Psoas muscle (tissue), 8 donors: ENCODE results near the gene PGA5. TPM values are rescaled to one million over a fixed set of nuclear protein-coding genes. Genes with fewer than 3 reads are reported as not detected.
A peak's percentile ranks its signal among the peaks of the same experiment; 100 is the strongest.
"Not testable (repeated sequence)": the region's sequence is repeated elsewhere in the genome, so short reads cannot be mapped to it uniquely, and the experiment has no call there.

Experiments
- ATAC-seq, 4 donors: fragments of 200-7000 bp; cut with Tn5 transposase; one replicate each; pipeline ENCODE4 v1.9.1; 2020; ENCODE audit warnings: moderate library complexity in 3 of 4, mild to moderate bottlenecking in 2 of 4
- DNase-seq, 2 donors: peaks; one replicate each; pipeline ENCODE4 v3.0.0-alpha.2; 2020
- H3K27ac ChIP-seq: fragments of 200-600 bp; one replicate; pipeline ENCODE4 v1.8.0; 2022
- H3K27me3 ChIP-seq, 3 donors: fragments of 200-600 bp in 1 of 3; one replicate each; pipeline versions ENCODE4 v1.6.1 to v1.8.0; 2013 to 2022; ENCODE audit warnings: low read length in 2 of 3, mild to moderate bottlenecking in 2 of 3, moderate library complexity in 1 of 3; ENCODE audit not compliant: insufficient read depth in 3 of 3
- H3K36me3 ChIP-seq, 2 donors: fragments of 200-600 bp in 1 of 2; one replicate each; pipeline versions ENCODE4 v1.6.1 to v1.8.0; 2013 to 2022; ENCODE audit warnings: low read depth in 1 of 2, mild to moderate bottlenecking in 1 of 2, moderate library complexity in 1 of 2; ENCODE audit not compliant: insufficient read depth in 1 of 2
- H3K4me1 ChIP-seq: fragments of 200-600 bp; one replicate; pipeline ENCODE4 v1.8.0; 2022
- H3K4me3 ChIP-seq: fragments of 200-600 bp; one replicate; pipeline ENCODE4 v1.8.0; 2022; ENCODE audit warnings: mild to moderate bottlenecking
- H3K9me3 ChIP-seq: fragments of 200-600 bp; one replicate; pipeline ENCODE4 v1.8.0; 2022
- WGBS, 3 donors: extraction: QIAGEN DNeasy Blood & Tissue Kit; methylation state at CpG; one replicate each; pipeline versions ENCODE4 v1.1.6 to v1.1.7; 2013; 5-methylcytosine and 5-hydroxymethylcytosine counted together
- intact Hi-C, 2 donors: fragments of 100-400 bp; cut with DNase I; formaldehyde crosslinking; loops; one replicate each; pipeline versions ENCODE4 v1.11.0 to v1.14.2; 2022
- polyA plus RNA-seq, 3 donors: library from polyadenylated mRNA; stranded (reverse); fragments of 200-250 nt; gene quantifications; one replicate each; pipeline ENCODE4 v1.2.3, GENCODE V29; 2013
- total RNA-seq, 4 donors: library from RNA; stranded (reverse); fragmentation: NEBNext Ultra II Directional in 2 of 4; extraction: Animal tissue kit (Norgen Biotek cat#: 25700) in 2 of 4; gene quantifications; one replicate each; pipeline versions ENCODE4 v1.2.1 to v1.2.4, GENCODE V29; 2021 to 2023
- donor health status: healthy with polysubstance abuse.
- donor health status: DM: no; HTN: no; CAD: no; lungs with moderate emphysema.
- donor health status: Bipolar disorder and iron deficiency.
- donor health status: healthy.
- donor health status: DM: yes; HTN: yes; CAD: no.
- donor health status: DM: no; HTN: no; CAD: no.
- donor health status: DM: no; HTN: no; CAD: no.
- donor health status: DM: yes; HTN: yes; CAD: no.

The PGA5 gene
- total and polyA plus RNA-seq, 7 donors: 0.17 to 0.44 (median 0.30) TPM; not detected in 3

DNA sequence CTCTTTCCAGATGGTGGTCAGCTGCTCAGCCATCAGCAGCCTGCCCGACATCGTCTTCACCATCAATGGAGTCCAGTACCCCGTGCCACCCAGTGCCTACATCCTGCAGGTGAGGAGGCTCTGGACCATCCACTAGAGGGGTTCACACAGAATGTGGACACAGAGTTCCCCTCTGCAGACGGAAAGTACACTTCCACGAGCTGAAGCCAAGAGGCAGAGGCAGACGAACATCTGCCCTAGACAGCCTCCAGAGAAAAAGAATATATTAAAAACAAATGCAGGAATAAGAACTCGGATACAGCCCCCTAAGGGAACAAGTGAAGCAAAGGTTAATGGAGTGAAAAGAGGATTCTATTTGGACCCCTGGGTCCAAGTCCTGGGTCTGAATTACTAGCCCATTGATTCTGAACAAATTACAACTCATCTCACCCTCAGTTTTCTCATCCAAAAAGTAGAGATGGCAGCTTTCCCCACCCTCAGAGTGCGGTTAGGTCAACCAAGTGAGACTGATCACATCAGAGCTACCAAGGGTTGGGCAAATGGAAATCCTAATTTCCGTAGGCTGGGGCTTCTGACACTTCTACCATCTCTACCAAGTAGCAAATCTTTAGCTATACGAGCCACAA lies 29.5 kb upstream of the PGA5 start:
- intact Hi-C loops, H3K27ac ChIP-seq, H3K9me3 ChIP-seq, DNase-seq, H3K4me1 ChIP-seq, H3K27me3 ChIP-seq, H3K36me3 ChIP-seq, H3K4me3 ChIP-seq: not testable (repeated sequence)
- 23 to 38% (median 28%) methylated on average over 7 of the region's 10 CpGs for WGBS, 3 donors
- ATAC-seq: peak in 1 of 4 donors; percentile 30

DNA sequence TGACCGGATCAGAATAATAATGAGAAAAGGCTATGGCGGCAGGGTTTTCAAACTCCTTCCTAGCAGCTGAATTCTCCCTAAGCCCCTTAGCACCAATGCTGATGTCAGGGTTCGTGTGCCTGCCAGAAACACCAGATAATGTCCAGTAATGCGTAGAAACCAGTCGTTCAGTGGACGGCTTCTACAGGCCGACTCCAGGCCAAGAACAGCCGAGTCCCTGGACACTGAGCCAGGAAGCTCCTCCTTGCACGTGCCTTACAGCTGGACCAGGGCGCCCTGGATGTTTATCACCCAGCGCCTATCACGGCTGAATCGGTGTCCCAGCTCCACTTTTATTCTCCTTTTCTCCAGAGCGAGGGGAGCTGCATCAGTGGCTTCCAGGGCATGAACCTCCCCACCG lies 28.8 kb upstream of the PGA5 start:
- DNase-seq, H3K9me3 ChIP-seq, H3K4me3 ChIP-seq, H3K27me3 ChIP-seq, intact Hi-C loops, H3K36me3 ChIP-seq, H3K27ac ChIP-seq, H3K4me1 ChIP-seq: not testable (repeated sequence)
- no CpG with 5 or more reads among the region's 15 CpGs for WGBS, 3 donors
- ATAC-seq: peak in 3 of 4 donors; percentile 30 to 76 (median 32)

DNA sequence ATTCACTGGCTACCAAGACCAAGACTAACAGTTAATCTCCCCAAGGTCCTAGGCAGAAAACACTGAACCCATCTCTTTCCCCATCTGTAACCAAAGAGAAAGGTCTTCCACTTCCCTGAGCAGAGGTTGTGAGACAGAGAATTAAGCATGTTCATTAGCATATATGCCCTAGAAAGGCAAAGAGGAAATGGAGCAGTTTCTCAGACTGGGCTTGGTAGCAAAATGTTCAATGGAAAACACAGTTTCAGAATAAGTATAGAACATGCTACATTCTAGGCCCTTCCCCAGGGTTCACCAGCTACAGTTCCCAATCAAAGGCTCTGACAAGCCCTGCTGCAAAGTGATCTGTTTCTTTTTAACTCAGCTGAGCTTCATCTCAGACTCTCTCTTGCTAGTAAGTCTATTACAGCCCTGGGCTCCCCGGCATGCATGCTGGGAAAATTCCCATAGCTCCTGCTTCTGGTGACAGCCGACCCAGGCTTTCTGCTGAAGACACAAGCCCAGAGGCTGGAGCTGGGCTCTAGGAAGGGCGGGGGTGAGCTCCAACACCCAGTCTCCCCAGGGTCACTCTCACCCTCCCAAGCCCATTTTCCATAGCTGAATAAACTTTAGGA lies 27.2 kb upstream of the PGA5 start:
- H3K27ac ChIP-seq, H3K27me3 ChIP-seq, DNase-seq, H3K9me3 ChIP-seq, intact Hi-C loops, H3K36me3 ChIP-seq, H3K4me1 ChIP-seq, ATAC-seq, H3K4me3 ChIP-seq: not testable (repeated sequence)
- no CpG with 5 or more reads among the region's 3 CpGs for WGBS, 3 donors

DNA sequence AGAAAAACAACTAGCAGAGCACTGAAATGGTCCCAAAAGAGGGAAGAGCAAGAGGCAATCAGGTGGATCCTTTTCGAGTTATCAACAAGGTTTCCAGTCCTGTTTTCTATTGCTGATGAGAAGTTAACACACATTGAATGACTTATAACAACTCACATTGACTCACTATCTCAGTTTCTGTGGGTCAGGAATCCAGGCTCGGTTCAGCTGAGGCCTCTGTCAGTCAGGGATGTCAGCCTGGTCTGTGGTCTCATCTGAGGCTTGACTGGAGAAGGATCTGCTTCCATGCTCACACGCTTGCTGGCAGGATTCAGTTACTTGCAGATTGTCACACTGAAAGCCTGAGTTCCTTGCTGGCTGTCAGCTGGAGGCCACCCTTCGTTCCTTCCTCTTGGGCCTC lies 22.7 kb upstream of the PGA5 start:
- H3K9me3 ChIP-seq, H3K36me3 ChIP-seq, H3K4me3 ChIP-seq, H3K27ac ChIP-seq, DNase-seq, ATAC-seq, H3K27me3 ChIP-seq, intact Hi-C loops, H3K4me1 ChIP-seq: not testable (repeated sequence)
- no CpG with 5 or more reads among the region's 4 CpGs for WGBS, 3 donors

DNA sequence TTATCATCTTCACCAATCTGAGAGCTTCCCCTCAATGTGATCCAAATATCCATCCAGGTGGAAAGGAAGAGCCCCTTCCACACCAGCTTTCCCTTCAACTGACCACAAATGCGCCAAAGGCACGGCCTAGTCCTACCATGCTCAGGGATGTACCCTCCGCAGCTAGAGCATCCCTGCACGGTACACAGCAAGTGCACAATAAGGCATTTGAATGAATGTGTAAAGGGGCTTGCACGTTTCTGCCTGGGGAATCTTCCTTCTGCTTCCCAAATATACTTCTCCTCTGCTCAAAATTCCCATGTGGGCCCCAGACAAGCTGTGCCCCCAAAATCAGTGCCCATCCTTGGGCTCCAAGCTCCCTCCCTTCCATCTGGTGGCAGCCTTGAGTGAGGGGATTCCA lies 22.0 kb upstream of the PGA5 start:
- whole genome bisulfite sequencing, 3 donors: 88 to 91% (median 88%) methylated on average over 5 of the region's 5 CpGs
- DNase-seq, intact Hi-C loops: not testable (repeated sequence)

DNA sequence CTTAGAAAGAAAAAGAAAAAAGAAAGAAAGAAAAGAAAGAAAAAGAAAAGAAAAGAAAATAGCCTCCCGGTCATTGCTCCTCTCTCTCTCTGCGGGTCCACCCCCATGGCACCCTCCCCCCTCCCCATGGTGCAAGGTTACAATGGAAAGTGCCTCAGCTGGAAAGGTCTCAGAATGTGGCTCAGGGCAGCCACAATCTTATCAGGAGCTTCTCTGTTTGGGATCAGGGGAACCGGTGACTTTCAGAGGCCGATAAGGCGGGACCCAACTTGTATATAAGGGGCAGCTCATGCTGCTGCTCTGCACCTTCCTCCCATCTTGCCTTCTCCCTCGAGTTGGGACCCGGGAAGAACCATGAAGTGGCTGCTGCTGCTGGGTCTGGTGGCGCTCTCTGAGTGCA lies 18.9 kb upstream of the PGA5 start, which contains the start of gene PGA4:
Gene PGA4, plus strand, starts transcription at position 301 of the 400 bp plus-strand sequence. Its CDS starts 54 bp downstream, at position 355.
- DNase-seq, H3K4me3 ChIP-seq, intact Hi-C loops, ATAC-seq, H3K36me3 ChIP-seq, H3K4me1 ChIP-seq, H3K27me3 ChIP-seq, H3K9me3 ChIP-seq, H3K27ac ChIP-seq: not testable (repeated sequence)
- WGBS, 3 donors: no CpG with 5 or more reads among the region's 8 CpGs

More for the DNA sequence above, 22.0 kb upstream of the PGA5 start:
- not testable (repeated sequence) for H3K27me3 ChIP-seq, H3K9me3 ChIP-seq, H3K36me3 ChIP-seq, H3K4me3 ChIP-seq, ATAC-seq, H3K27ac ChIP-seq, H3K4me1 ChIP-seq

DNA sequence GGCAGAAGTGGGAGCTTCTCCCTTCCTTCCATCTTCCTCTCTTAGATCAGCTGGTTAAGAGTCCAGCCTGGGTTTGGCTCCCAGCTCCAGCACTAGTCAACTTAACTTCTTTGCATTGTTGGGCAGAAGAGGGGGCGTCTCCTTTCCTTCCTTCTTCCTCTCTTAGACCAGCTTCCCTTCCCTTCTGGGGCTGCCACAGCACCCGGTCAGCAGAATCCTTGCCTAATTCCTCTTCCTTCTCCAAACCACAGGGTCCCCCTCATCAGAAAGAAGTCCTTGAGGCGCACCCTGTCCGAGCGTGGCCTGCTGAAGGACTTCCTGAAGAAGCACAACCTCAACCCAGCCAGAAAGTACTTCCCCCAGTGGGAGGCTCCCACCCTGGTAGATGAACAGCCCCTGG lies 18.3 kb upstream of the PGA5 start:
- WGBS, 3 donors: no CpG with 5 or more reads among the region's 5 CpGs
- intact Hi-C loops, H3K9me3 ChIP-seq, H3K4me3 ChIP-seq, H3K27me3 ChIP-seq, ATAC-seq, H3K4me1 ChIP-seq, DNase-seq, H3K27ac ChIP-seq, H3K36me3 ChIP-seq: not testable (repeated sequence)

DNA sequence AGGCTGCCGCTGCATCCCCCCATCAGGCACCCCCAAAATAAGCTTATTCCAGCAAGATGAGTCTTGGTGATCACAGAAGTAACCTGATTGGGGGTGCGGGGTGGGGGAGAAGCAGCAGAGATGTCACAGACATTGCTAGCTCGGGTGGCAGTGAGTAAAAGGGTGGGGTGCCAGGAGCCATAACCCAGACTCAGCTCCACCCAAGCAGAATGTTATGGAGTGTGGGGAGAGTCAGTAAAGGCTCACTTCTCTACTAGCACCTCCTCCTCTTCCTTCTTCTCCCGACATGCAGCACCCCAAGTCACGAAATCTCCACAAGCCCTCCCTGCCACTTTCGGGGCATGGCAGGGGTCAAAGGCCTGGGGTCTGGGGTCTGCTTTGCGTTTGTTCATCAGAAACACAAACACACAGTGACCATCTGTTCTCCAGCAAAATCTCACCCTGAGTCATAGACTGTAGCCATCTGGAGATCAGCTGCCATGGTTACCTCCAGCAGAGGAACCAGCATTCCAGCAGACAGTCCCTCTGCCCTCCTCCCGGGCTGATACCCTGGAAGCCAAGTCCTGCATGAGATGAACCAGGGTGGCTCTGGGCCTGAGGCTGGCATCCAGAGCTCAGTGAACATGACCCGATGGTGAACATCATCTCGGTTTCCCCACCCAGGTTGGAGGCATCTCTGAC lies 14.4 kb upstream of the PGA5 start:
- intact Hi-C loops, H3K36me3 ChIP-seq, H3K27ac ChIP-seq, H3K4me1 ChIP-seq, DNase-seq, H3K9me3 ChIP-seq, ATAC-seq, H3K27me3 ChIP-seq, H3K4me3 ChIP-seq: not testable (repeated sequence)
- WGBS, 3 donors: no CpG with 5 or more reads among the region's 10 CpGs

DNA sequence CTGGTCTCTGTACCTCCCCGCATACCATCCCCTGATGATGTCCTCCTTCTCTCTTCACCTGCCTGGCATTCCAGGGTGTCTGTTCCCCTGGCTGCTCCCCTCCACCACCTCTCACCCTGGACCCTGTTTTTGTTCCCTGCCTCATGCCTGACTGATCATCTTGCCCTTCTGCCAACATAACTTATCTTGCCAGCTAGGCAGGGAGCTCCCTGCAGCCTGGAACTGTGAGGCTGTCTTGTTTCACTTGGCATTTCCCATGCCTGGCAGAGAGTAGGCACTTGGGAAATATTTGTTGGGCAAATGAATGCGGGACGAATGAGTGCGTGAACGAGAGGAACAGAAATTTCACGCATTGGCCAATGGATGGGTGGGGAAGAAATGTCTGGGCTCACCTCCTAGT lies 11.5 kb upstream of the PGA5 start:
- intact Hi-C loops: not testable (repeated sequence)

DNA sequence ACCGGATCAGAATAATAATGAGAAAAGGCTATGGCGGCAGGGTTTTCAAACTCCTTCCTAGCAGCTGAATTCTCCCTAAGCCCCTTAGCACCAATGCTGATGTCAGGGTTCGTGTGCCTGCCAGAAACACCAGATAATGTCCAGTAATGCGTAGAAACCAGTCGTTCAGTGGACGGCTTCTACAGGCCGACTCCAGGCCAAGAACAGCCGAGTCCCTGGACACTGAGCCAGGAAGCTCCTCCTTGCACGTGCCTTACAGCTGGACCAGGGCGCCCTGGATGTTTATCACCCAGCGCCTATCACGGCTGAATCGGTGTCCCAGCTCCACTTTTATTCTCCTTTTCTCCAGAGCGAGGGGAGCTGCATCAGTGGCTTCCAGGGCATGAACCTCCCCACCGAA lies 9.9 kb upstream of the PGA5 start:
- intact Hi-C loops, DNase-seq, H3K9me3 ChIP-seq, H3K4me3 ChIP-seq, H3K27me3 ChIP-seq, H3K36me3 ChIP-seq, H3K4me1 ChIP-seq, H3K27ac ChIP-seq: not testable (repeated sequence)
- WGBS, 3 donors: no CpG with 5 or more reads among the region's 15 CpGs
- ATAC-seq: peak in 3 of 4 donors; percentile 30 to 69 (median 35)

More for the DNA sequence above, 11.5 kb upstream of the PGA5 start:
- H3K9me3 ChIP-seq, H3K4me3 ChIP-seq, DNase-seq, H3K4me1 ChIP-seq, H3K27me3 ChIP-seq, H3K36me3 ChIP-seq, ATAC-seq, H3K27ac ChIP-seq: not testable (repeated sequence)
- WGBS, 3 donors: no CpG with 5 or more reads among the region's 6 CpGs

DNA sequence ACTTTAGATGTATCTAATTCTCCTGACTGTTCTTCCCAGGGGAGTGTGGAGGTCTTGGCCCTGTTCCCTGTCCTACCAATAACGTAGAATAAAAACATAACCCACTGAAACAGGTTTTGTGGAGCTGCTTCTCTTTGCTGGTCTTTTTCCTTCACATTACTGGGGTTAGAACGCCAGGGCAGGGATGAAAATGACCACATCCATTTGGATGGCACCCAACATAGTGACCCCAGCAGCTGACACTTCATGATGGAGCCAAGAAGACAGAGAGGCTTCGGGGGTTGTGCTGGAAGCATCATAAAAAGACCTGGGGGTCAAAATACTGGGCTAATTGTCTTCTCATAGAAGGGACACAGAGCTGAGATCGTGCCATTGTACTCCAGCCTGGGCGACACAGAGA lies 9.4 kb upstream of the PGA5 start:
- H3K36me3 ChIP-seq, H3K4me1 ChIP-seq, DNase-seq, intact Hi-C loops, H3K4me3 ChIP-seq, H3K27me3 ChIP-seq, H3K9me3 ChIP-seq, ATAC-seq, H3K27ac ChIP-seq: not testable (repeated sequence)
- WGBS, 3 donors: no CpG with 5 or more reads among the region's 5 CpGs
